Astrocyte of the hippocampus (primary cell): Measurements from ENCODE around the gene SLC35G1.

Source experiments
- DNase-seq: peaks from one replicate; pipeline ENCODE4 v3.0.0; 2011; ENCODE audit warnings: low read depth, low spot score

The SLC35G1 gene

GRCh38 chr10:93951905-93952304 lies 58.1 kb downstream of the SLC35G1 start:
- DNase-seq = no peak
